GM23338 (cell line): ENCODE data around the gene UBQLN1. TPM values are rescaled to one million over a fixed set of nuclear protein-coding genes. Genes with fewer than 3 reads are reported as not detected.

Experiments used
- ATAC-seq: fragments of 200-7000 bp; cut with Tn5 transposase; 3 replicates; pipeline ENCODE4 v1.9.1; 2020
- DNase-seq: peaks from one replicate; pipeline ENCODE4 v3.0.0-alpha.2; 2015; ENCODE audit warnings: low spot score
- H2AFZ ChIP-seq: fragments of 200-600 bp; sonication (generic); 2 replicates; pipeline ENCODE4 v1.8.0; 2016; ENCODE audit warnings: antibody characterized with exemption, mild to moderate bottlenecking, moderate library complexity
- H3F3A ChIP-seq: fragments of 200-600 bp; sonication (generic); replicated peaks from 2 replicates; pipeline ENCODE4 v1.8.0; 2017; ENCODE audit warnings: antibody characterized with exemption, mixed run types, low read depth
- H3K27ac ChIP-seq: fragments of 200-600 bp; sonication (generic); 2 replicates; pipeline ENCODE4 v1.6.1; 2016; ENCODE audit warnings: low read depth
- H3K27me3 ChIP-seq: fragments of 200-600 bp; sonication (generic); 2 replicates; pipeline ENCODE4 v1.8.0; 2016; ENCODE audit warnings: mild to moderate bottlenecking, mixed run types, moderate library complexity; ENCODE audit not compliant: insufficient read depth
- H3K36me3 ChIP-seq: fragments of 200-600 bp; sonication (generic); 2 replicates; pipeline ENCODE4 v1.8.0; 2016; ENCODE audit warnings: mild to moderate bottlenecking; ENCODE audit not compliant: insufficient read depth
- H3K4me1 ChIP-seq: fragments of 200-600 bp; sonication (generic); 2 replicates; pipeline ENCODE4 v1.8.0; 2016; ENCODE audit warnings: mild to moderate bottlenecking, moderate library complexity; ENCODE audit not compliant: insufficient read depth
- H3K4me2 ChIP-seq: fragments of 200-600 bp; sonication (generic); 2 replicates; pipeline ENCODE4 v1.7.1; 2017; ENCODE audit warnings: mixed run types
- H3K4me3 ChIP-seq: fragments of 200-600 bp; sonication (generic); 2 replicates; pipeline ENCODE4 v1.6.1; 2016; ENCODE audit warnings: mixed run types
- H3K79me2 ChIP-seq: fragments of 200-600 bp; sonication (generic); replicated peaks from 2 replicates; pipeline ENCODE4 v1.8.0; 2017; ENCODE audit warnings: mild to moderate bottlenecking; ENCODE audit not compliant: insufficient read depth
- H3K9me2 ChIP-seq: fragments of 200-600 bp; sonication (generic); 2 replicates; pipeline ENCODE4 v1.8.0; 2017; ENCODE audit not compliant: insufficient read depth
- H4K20me1 ChIP-seq: fragments of 200-600 bp; sonication (generic); replicated peaks from 2 replicates; pipeline ENCODE4 v1.8.0; 2017; ENCODE audit warnings: mild to moderate bottlenecking; ENCODE audit not compliant: insufficient read depth
- H3K27ac Mint-ChIP-seq: 2 replicates; pipeline ENCODE4 v1.8.0; 2020; ENCODE audit warnings: inconsistent platforms, mild to moderate bottlenecking, moderate library complexity, mixed read lengths
- H3K27me3 Mint-ChIP-seq: 3 replicates; pipeline ENCODE4 v1.8.0; 2022; ENCODE audit warnings: low read depth, mild to moderate bottlenecking, moderate library complexity, mixed read lengths, inconsistent platforms; ENCODE audit not compliant: insufficient read depth, poor library complexity
- H3K36me3 Mint-ChIP-seq: 3 replicates; pipeline ENCODE4 v1.8.0; 2021; ENCODE audit warnings: low read depth, mild to moderate bottlenecking, inconsistent platforms, moderate library complexity, mixed read lengths
- H3K4me1 Mint-ChIP-seq: 3 replicates; pipeline ENCODE4 v1.8.0; 2020; ENCODE audit warnings: mild to moderate bottlenecking, inconsistent platforms, mixed read lengths
- H3K4me3 Mint-ChIP-seq: 3 replicates; pipeline ENCODE4 v1.8.0; 2021; ENCODE audit warnings: moderate library complexity, mild to moderate bottlenecking, inconsistent platforms, mixed read lengths
- H3K9me3 Mint-ChIP-seq: 3 replicates; pipeline ENCODE4 v1.8.0; 2020; ENCODE audit warnings: moderate library complexity, mild to moderate bottlenecking, inconsistent platforms, mixed read lengths
- ETS1 ChIP-seq: IDR thresholded peaks from 2 replicates; pipeline ENCODE4 v1.6.1; 2016; ENCODE audit warnings: antibody characterized with exemption
- EZH2phosphoT487 ChIP-seq: fragments of 200-600 bp; sonication (generic); IDR thresholded peaks from one replicate; pipeline ENCODE4 v1.8.1; 2018; ENCODE audit warnings: antibody characterized with exemption; ENCODE audit not compliant: unreplicated experiment
- JUNB ChIP-seq: IDR thresholded peaks from one replicate; pipeline ENCODE4 v1.6.1; 2016; ENCODE audit warnings: antibody characterized with exemption; ENCODE audit not compliant: unreplicated experiment
- NANOG ChIP-seq: IDR thresholded peaks from 2 replicates; pipeline ENCODE4 v1.6.1; 2016; ENCODE audit warnings: antibody characterized with exemption, borderline replicate concordance
- POLR2AphosphoS5 ChIP-seq: IDR thresholded peaks from 2 replicates; pipeline ENCODE4 v1.6.1; 2016; ENCODE audit warnings: antibody characterized with exemption, low read depth
- ZNF114 ChIP-seq: fragments of 250-450 bp; sonication (Bioruptor Pico); IDR thresholded peaks from 2 replicates; pipeline ENCODE4 v1.5.0; 2020; ENCODE audit warnings: mild to moderate bottlenecking, moderate library complexity
- ZNF331 ChIP-seq: fragments of 250-450 bp; sonication (Bioruptor Pico); IDR thresholded peaks from 2 replicates; pipeline ENCODE4 v1.5.0; 2020; ENCODE audit warnings: low read depth, mild to moderate bottlenecking, moderate library complexity
- ZNF462 ChIP-seq: fragments of 250-450 bp; sonication (Bioruptor Pico); IDR thresholded peaks from 2 replicates; pipeline ENCODE4 v1.5.0; 2020; ENCODE audit warnings: mild to moderate bottlenecking, moderate library complexity
- polyA plus RNA-seq: library from polyadenylated mRNA; unstranded; fragments of >200 nt; fragmentation: Nextera tagmentation; extraction: Ambion mirVana; gene quantifications from 2 replicates; pipeline ENCODE4 v1.2.1, GENCODE V29; 2016
- total RNA-seq: library from RNA; depleted of rRNA; stranded (reverse); fragments of >200 nt; shearing (Covaris generic); gene quantifications from 2 replicates; pipeline ENCODE4 v1.2.3, GENCODE V29; 2014

UBQLN1 gene
- total and polyA plus RNA-seq, 2 experiments from 2014 or later: 90.5 to 168 TPM

- Histone ChIP-seq H3K9me2 (no peaks in the 10 kb centered on the region), H3K79me2 (peaks cover 100% of the 10 kb centered on the region), H3K27me3 (no peaks in the 10 kb centered on the region), H2AFZ (no peak overlapping the region), H3K4me2 (no peak overlapping the region), H3F3A (no peaks in the 10 kb centered on the region), H3K4me3 (no peak overlapping the region), H3K36me3 (no peaks in the 10 kb centered on the region), H3K4me1 (no peaks in the 10 kb centered on the region), H4K20me1 (peaks cover 56% of the 10 kb centered on the region), H3K27ac (no peak overlapping the region)
- no peak for ATAC-seq
- H3K4me3 Mint-ChIP-seq: no peak overlapping the region
- peaks cover 6% of the 10 kb centered on the region; the same call in 2 of the 3 replicates for H3K4me1 Mint-ChIP-seq
- TF ChIP-seq ZNF114 (CRISPR knock-in tag) (no peak), ZNF331 (CRISPR knock-in tag) (no peak), ZNF462 (no peak), NANOG (no peak), JUNB (no peak), POLR2AphosphoS5 (no peak), ETS1 (no peak), EZH2phosphoT487 (no peak)
- H3K36me3 Mint-ChIP-seq: peaks cover 4% of the 10 kb centered on the region; the same call in 2 of the 3 replicates
- no peaks in the 10 kb centered on the region for H3K9me3 Mint-ChIP-seq
- no peak overlapping the region for H3K27ac Mint-ChIP-seq
- no peaks in the 10 kb centered on the region for H3K27me3 Mint-ChIP-seq
- DNase-seq: no peak
Observed at GRCh38 chr9:83688921-83689320, 18.8 kb downstream of the UBQLN1 start.
